ENCODE results near the gene FNBP1L.
"Not testable (repeated sequence)": the region's sequence is repeated elsewhere in the genome, so short reads cannot be mapped to it uniquely, and the experiment has no call there.

FNBP1L gene

GRCh38 chr1:93461236-93461635 is 13.3 kb downstream of the FNBP1L start:
- no peaks in the 10 kb centered on the region for H4K20me1 ChIP-seq (ENCODE audit: insufficient read depth, low read length, poor library complexity, severe bottlenecking)
- H3K4me1 ChIP-seq (ENCODE audit: insufficient read depth, low read length, poor library complexity, severe bottlenecking) = no peaks in the 10 kb centered on the region
- no peaks in the 10 kb centered on the region for H3F3A ChIP-seq (ENCODE audit: low read depth)
- no peaks in the 10 kb centered on the region for H3K9me2 ChIP-seq (replicated peaks; ENCODE audit: low read depth, low read length)
- H3K4me2 ChIP-seq (ENCODE audit: low read depth, low read length, poor library complexity, severe bottlenecking) = no peak overlapping the region
- H3K79me2 ChIP-seq (ENCODE audit: insufficient read depth, low read length) = peaks cover 11% of the 10 kb centered on the region
- no peak for TF ChIP-seq EZH2phosphoT487 (IDR thresholded peaks at IDR 0.05; ENCODE audit: borderline replicate concordance)
- no peak for TF ChIP-seq CTCF (conservative IDR thresholded peaks at IDR 0.05; ENCODE audit: low read length)
- no peak overlapping the region for H2AFZ ChIP-seq (ENCODE audit: low read length)
- no peaks in the 10 kb centered on the region for H3K9me3 ChIP-seq (ENCODE audit: insufficient read depth, low read depth, low read length)
- H3K9ac ChIP-seq (ENCODE audit: low read depth, low read length, poor library complexity, severe bottlenecking) = no peak overlapping the region
- H3K4me3 ChIP-seq (ENCODE audit: low read length, poor library complexity, severe bottlenecking) = no peak overlapping the region
- H3K27me3 ChIP-seq (ENCODE audit: insufficient read depth, low read length, poor library complexity, severe bottlenecking) = no peaks in the 10 kb centered on the region
- no peaks in the 10 kb centered on the region for H3K36me3 ChIP-seq (ENCODE audit: insufficient read depth, low read length)

- Histone ChIP-seq H3K4me1 (ENCODE audit: insufficient read depth, low read length, poor library complexity, severe bottlenecking) (no peaks in the 10 kb centered on the region), H3K9me3 (ENCODE audit: insufficient read depth, low read depth, low read length) (no peaks in the 10 kb centered on the region), H3K4me2 (ENCODE audit: low read depth, low read length, poor library complexity, severe bottlenecking) (no peak overlapping the region), H3K4me3 (ENCODE audit: low read length, poor library complexity, severe bottlenecking) (no peak overlapping the region), H3K9ac (ENCODE audit: low read depth, low read length, poor library complexity, severe bottlenecking) (no peak overlapping the region), H2AFZ (ENCODE audit: low read length) (no peak overlapping the region), H3K36me3 (ENCODE audit: insufficient read depth, low read length) (no peaks in the 10 kb centered on the region), H3K9me2 (replicated peaks; ENCODE audit: low read depth, low read length) (no peaks in the 10 kb centered on the region), H3K27me3 (ENCODE audit: insufficient read depth, low read length, poor library complexity, severe bottlenecking) (no peaks in the 10 kb centered on the region), H4K20me1 (ENCODE audit: insufficient read depth, low read length, poor library complexity, severe bottlenecking) (no peaks in the 10 kb centered on the region), H3K79me2 (ENCODE audit: insufficient read depth, low read length) (peaks cover 10% of the 10 kb centered on the region; the same call in 1 of the 2 replicates), H3F3A (ENCODE audit: low read depth) (no peaks in the 10 kb centered on the region)
- TF ChIP-seq CTCF (conservative IDR thresholded peaks at IDR 0.05; ENCODE audit: low read length) (no peak), EZH2phosphoT487 (IDR thresholded peaks at IDR 0.05; ENCODE audit: borderline replicate concordance) (no peak)
These were observed 16.0 kb downstream of the FNBP1L start for GRCh38 chr1:93463960-93464359.

- H3K9ac ChIP-seq (ENCODE audit: low read depth, low read length, poor library complexity, severe bottlenecking); H3K27me3 ChIP-seq (ENCODE audit: insufficient read depth, low read length, poor library complexity, severe bottlenecking); H3F3A ChIP-seq (ENCODE audit: low read depth); H3K4me1 ChIP-seq (ENCODE audit: insufficient read depth, low read length, poor library complexity, severe bottlenecking); H2AFZ ChIP-seq (ENCODE audit: low read length); H3K4me3 ChIP-seq (ENCODE audit: low read length, poor library complexity, severe bottlenecking); H3K4me2 ChIP-seq (ENCODE audit: low read depth, low read length, poor library complexity, severe bottlenecking); H3K9me2 ChIP-seq (replicated peaks; ENCODE audit: low read depth, low read length); H4K20me1 ChIP-seq (ENCODE audit: insufficient read depth, low read length, poor library complexity, severe bottlenecking); H3K36me3 ChIP-seq (ENCODE audit: insufficient read depth, low read length); H3K9me3 ChIP-seq (ENCODE audit: insufficient read depth, low read depth, low read length): not testable (repeated sequence)
- peaks cover 16% of the 10 kb centered on the region; the same call in 1 of the 2 replicates for H3K79me2 ChIP-seq (ENCODE audit: insufficient read depth, low read length)
These were observed 17.6 kb downstream of the FNBP1L start for GRCh38 chr1:93465371-93466082.

- no peaks in the 10 kb centered on the region for H3K9me2 ChIP-seq (replicated peaks; ENCODE audit: low read depth, low read length)
- peaks cover 24% of the 10 kb centered on the region; the same call in 1 of the 2 replicates for H3K79me2 ChIP-seq (ENCODE audit: insufficient read depth, low read length)
- H3F3A ChIP-seq (ENCODE audit: low read depth) = no peaks in the 10 kb centered on the region
- no peaks in the 10 kb centered on the region for H3K9me3 ChIP-seq (ENCODE audit: insufficient read depth, low read depth, low read length)
- H3K27me3 ChIP-seq (ENCODE audit: insufficient read depth, low read length, poor library complexity, severe bottlenecking) = no peaks in the 10 kb centered on the region
- H3K36me3 ChIP-seq (ENCODE audit: insufficient read depth, low read length) = no peaks in the 10 kb centered on the region
- TF ChIP-seq EZH2phosphoT487 (IDR thresholded peaks at IDR 0.05; ENCODE audit: borderline replicate concordance) (no peak), CTCF (conservative IDR thresholded peaks at IDR 0.05; ENCODE audit: low read length) (no peak)
- H3K4me3 ChIP-seq (ENCODE audit: low read length, poor library complexity, severe bottlenecking) = no peak overlapping the region
- H2AFZ ChIP-seq (ENCODE audit: low read length) = no peak overlapping the region
- no peaks in the 10 kb centered on the region for H3K4me1 ChIP-seq (ENCODE audit: insufficient read depth, low read length, poor library complexity, severe bottlenecking)
- no peak overlapping the region for H3K9ac ChIP-seq (ENCODE audit: low read depth, low read length, poor library complexity, severe bottlenecking)
- H4K20me1 ChIP-seq (ENCODE audit: insufficient read depth, low read length, poor library complexity, severe bottlenecking) = no peaks in the 10 kb centered on the region
- H3K4me2 ChIP-seq (ENCODE audit: low read depth, low read length, poor library complexity, severe bottlenecking) = no peak overlapping the region
These were observed 19.7 kb downstream of the FNBP1L start for GRCh38 chr1:93467606-93468005.

All from Loucy (cell line).